IMR-90 (cell line): ENCODE data around the gene TECTB. TPM values are rescaled to one million over a fixed set of nuclear protein-coding genes. Genes with fewer than 3 reads are reported as not detected.

Experiments used
- ATAC-seq: fragments of 200-7000 bp; cut with Tn5 transposase; 2 replicates; pipeline ENCODE4 v1.9.1; 2020; ENCODE audit warnings: low read depth, mild to moderate bottlenecking, moderate library complexity
- BruUV-seq: library from RNA; stranded (reverse); fragments of 400-500 nt; replicated peaks from 2 replicates; lab custom pipeline; 2021; lab: Mats Ljungman, UMichigan
- CTCF ChIA-PET: fragments of 300-600 bp; formaldehyde crosslinking; extraction: SDS; loops from one replicate; lab custom pipeline; 2021; ENCODE audit warnings: antibody characterized with exemption; lab: Yijun Ruan, JAX
- POLR2A ChIA-PET: fragments of 300-600 bp; sonication (Branson Sonifier 250); formaldehyde crosslinking; loops from one replicate; lab custom pipeline; 2022; ENCODE audit warnings: antibody characterized with exemption; ENCODE audit not compliant: unreplicated experiment; lab: Charles Lee
- DNase-seq: peaks from one replicate; pipeline ENCODE4 v3.0.0; 2013
- H2AFZ ChIP-seq: replicated peaks from 2 replicates; pipeline ENCODE3; 2013; ENCODE audit warnings: low read length, mild to moderate bottlenecking; ENCODE audit not compliant: poor library complexity
- H2AK5ac ChIP-seq: 2 replicates; pipeline ENCODE4 v1.6.1; 2013; ENCODE audit warnings: low read depth, low read length, inconsistent platforms
- H2AK9ac ChIP-seq: replicated peaks from 2 replicates; pipeline ENCODE3; 2013; ENCODE audit warnings: mild to moderate bottlenecking, low read depth, low read length, moderate library complexity; ENCODE audit not compliant: poor library complexity
- H2BK120ac ChIP-seq: 2 replicates; pipeline ENCODE4 v1.6.1; 2013; ENCODE audit warnings: low read depth, low read length, inconsistent platforms
- H2BK15ac ChIP-seq: 3 replicates; pipeline ENCODE4 v1.6.1; 2013; ENCODE audit warnings: low read depth, low read length, inconsistent platforms
- H2BK20ac ChIP-seq: 2 replicates; pipeline ENCODE4 v1.6.1; 2013; ENCODE audit warnings: low read depth, mild to moderate bottlenecking, inconsistent platforms, low read length, moderate library complexity
- H2BK5ac ChIP-seq: 2 replicates; pipeline ENCODE4 v1.6.1; 2013; ENCODE audit warnings: mild to moderate bottlenecking, low read depth, low read length, inconsistent platforms; ENCODE audit not compliant: poor library complexity, severe bottlenecking
- H3K14ac ChIP-seq: replicated peaks from 2 replicates; pipeline ENCODE4 v1.6.1; 2013; ENCODE audit warnings: low read depth, low read length, inconsistent platforms
- H3K18ac ChIP-seq: 2 replicates; pipeline ENCODE4 v1.6.1; 2013; ENCODE audit warnings: low read depth, low read length, control low read depth
- H3K23ac ChIP-seq: 2 replicates; pipeline ENCODE4 v1.6.1; 2013; ENCODE audit warnings: low read depth, low read length, inconsistent platforms
- H3K27ac ChIP-seq: 2 replicates; pipeline ENCODE4 v1.5.1; 2013; ENCODE audit warnings: mild to moderate bottlenecking, control low read depth, low read length; ENCODE audit not compliant: insufficient read depth
- H3K27me3 ChIP-seq: 2 replicates; pipeline ENCODE4 v1.6.1; 2013; ENCODE audit warnings: low read length; ENCODE audit not compliant: control insufficient read depth, insufficient read depth
- H3K36me3 ChIP-seq: 2 replicates; pipeline ENCODE4 v1.6.1; 2013; ENCODE audit warnings: low read length, mixed read lengths; ENCODE audit not compliant: control insufficient read depth, insufficient read depth
- H3K4ac ChIP-seq: 2 replicates; pipeline ENCODE4 v1.6.1; 2013; ENCODE audit warnings: low read depth, low read length, inconsistent platforms
- H3K4me1 ChIP-seq: 2 replicates; pipeline ENCODE4 v1.6.1; 2013; ENCODE audit warnings: low read length, mixed read lengths; ENCODE audit not compliant: control insufficient read depth, insufficient read depth
- H3K4me2 ChIP-seq: 2 replicates; pipeline ENCODE4 v1.6.1; 2013; ENCODE audit warnings: low read depth, mild to moderate bottlenecking, control low read depth, low read length, moderate library complexity
- H3K4me3 ChIP-seq: 2 replicates; pipeline ENCODE4 v1.5.1; 2013; ENCODE audit warnings: low read depth, mild to moderate bottlenecking, control low read depth, low read length, moderate library complexity; ENCODE audit not compliant: insufficient read depth
- H3K56ac ChIP-seq: 2 replicates; pipeline ENCODE4 v1.6.1; 2013; ENCODE audit warnings: low read length, inconsistent platforms; ENCODE audit not compliant: insufficient read depth; ENCODE audit errors: extremely low read depth
- H3K79me1 ChIP-seq, 2 experiments: 2 replicates each; pipeline ENCODE4 v1.6.1; 2013; ENCODE audit warnings: low read length in 2 of 2, inconsistent platforms in 1 of 2, low read depth in 1 of 2
- H3K9ac ChIP-seq: 2 replicates; pipeline ENCODE4 v1.6.1; 2013; ENCODE audit warnings: low read depth, low read length, control low read depth
- H3K9me1 ChIP-seq: 2 replicates; pipeline ENCODE4 v1.6.1; 2013; ENCODE audit warnings: low read length, inconsistent platforms; ENCODE audit not compliant: insufficient read depth
- H3K9me3 ChIP-seq: 2 replicates; pipeline ENCODE4 v1.6.1; 2013; ENCODE audit warnings: low read length; ENCODE audit not compliant: control insufficient read depth, insufficient read depth
- H4K20me1 ChIP-seq: 2 replicates; pipeline ENCODE4 v1.6.1; 2013; ENCODE audit warnings: low read length, inconsistent platforms; ENCODE audit not compliant: insufficient read depth
- H4K5ac ChIP-seq: 2 replicates; pipeline ENCODE4 v1.6.1; 2013; ENCODE audit warnings: mild to moderate bottlenecking, low read depth, low read length, control low read depth
- H4K8ac ChIP-seq, 2 experiments: 2 replicates each; pipeline ENCODE4 v1.6.1; 2013; ENCODE audit warnings: low read depth in 2 of 2, low read length in 2 of 2, control low read depth in 1 of 2, inconsistent platforms in 1 of 2
- H4K91ac ChIP-seq: 2 replicates; pipeline ENCODE4 v1.6.1; 2013; ENCODE audit warnings: low read depth, low read length, inconsistent platforms; ENCODE audit not compliant: insufficient read depth
- BHLHE40 ChIP-seq: fragments of 150-350 bp; IDR thresholded peaks from 2 replicates; pipeline ENCODE4 v1.6.1; 2016; ENCODE audit warnings: mild to moderate bottlenecking, low read depth, low read length
- CHD1 ChIP-seq: IDR thresholded peaks from 2 replicates; pipeline ENCODE4 v1.6.1; 2012; ENCODE audit warnings: low read depth, low read length, improper control_type of control experiment
- FOS ChIP-seq: fragments of 150-350 bp; IDR thresholded peaks from 2 replicates; pipeline ENCODE4 v1.6.1; 2016; ENCODE audit warnings: low read depth, low read length
- MAFK ChIP-seq: IDR thresholded peaks from 2 replicates; pipeline ENCODE4 v1.6.1; 2012; ENCODE audit warnings: low read depth, low read length, improper control_type of control experiment
- NFE2L2 ChIP-seq: fragments of 150-350 bp; IDR thresholded peaks from 2 replicates; pipeline ENCODE4 v1.6.1; 2016; ENCODE audit warnings: low read depth, mild to moderate bottlenecking, low read length
- RCOR1 ChIP-seq: IDR thresholded peaks from 2 replicates; pipeline ENCODE4 v1.6.1; 2012; ENCODE audit warnings: mild to moderate bottlenecking, low read length, improper control_type of control experiment; ENCODE audit not compliant: insufficient replicate concordance
- WGBS, 2 experiments: methylation state at CpG; one replicate each; pipeline versions ENCODE4 v1.1.5 to v1.1.7; 2013; ENCODE audit warnings: missing lambda C conversion rate in 2 of 2; ENCODE audit not compliant: insufficient read length in 1 of 2; ENCODE audit errors: extremely low coverage in 2 of 2; 5-methylcytosine and 5-hydroxymethylcytosine counted together
- dilution Hi-C: fragments of 300-500 bp; cut with HindIII; formaldehyde crosslinking; loops from one replicate; pipeline ENCODE4 v1.14.3; 2018; ENCODE audit warnings: low sequenced_read_pairs; ENCODE audit not compliant: unreplicated experiment
- in situ Hi-C: fragments of 300-500 bp; cut with MboI; formaldehyde crosslinking; loops from 3 replicates; pipeline ENCODE4 v1.14.3; 2019; ENCODE audit warnings: low sequenced_read_pairs, inconsistent platforms, mixed read lengths
- intact Hi-C: fragments of 100-400 bp; cut with micrococcal nuclease; formaldehyde crosslinking; loops from 2 replicates; pipeline ENCODE4 v1.10.0; 2022
- polyA plus RNA-seq, 3 experiments: library from polyadenylated mRNA; depleted of rRNA; stranded (reverse); fragments of >200 nt; gene quantifications; 2 replicates each; pipeline ENCODE4 v1.2.3, GENCODE V29; 2012; ENCODE audit warnings: low replicate concordance in 1 of 3
- total RNA-seq: library from RNA; depleted of rRNA; stranded (reverse); fragments of >200 nt; gene quantifications from 2 replicates; pipeline ENCODE4 v1.2.3, GENCODE V29; 2012

Gene TECTB
- total and polyA plus RNA-seq, 2 of the 4 experiments (the other 2 are of a cell fraction), result not detected

- no peaks in the 10 kb centered on the region for H3K36me3 ChIP-seq
- no peak overlapping the region for H2BK5ac ChIP-seq
- ATAC-seq, result no peak
- H4K5ac ChIP-seq, result no peak overlapping the region
- no peak overlapping the region for H3K14ac ChIP-seq
- dilution Hi-C loops, result no loop called here
- no peak overlapping the region for H3K4me2 ChIP-seq
- no peak overlapping the region for H2BK20ac ChIP-seq
- TF ChIP-seq RCOR1 (no peak), NFE2L2 (no peak), MAFK (no peak), CHD1 (no peak), BHLHE40 (no peak), FOS (no peak)
- H3K9me1 ChIP-seq, result no peaks in the 10 kb centered on the region
- POLR2A ChIA-PET, result no interaction called here
- DNase-seq, result no peak
- no peak overlapping the region for H4K8ac ChIP-seq
- intact Hi-C loops, result no loop called here
- CTCF ChIA-PET, result no interaction called here
- no peak overlapping the region for H2AK9ac ChIP-seq
- H3K79me1 ChIP-seq, result no peaks in the 10 kb centered on the region
- no peak overlapping the region for H3K4me3 ChIP-seq
- no peak overlapping the region for H3K56ac ChIP-seq
- no peak overlapping the region for H3K9ac ChIP-seq
- no peaks in the 10 kb centered on the region for H3K9me3 ChIP-seq
- H2BK15ac ChIP-seq, result no peak overlapping the region
- H4K91ac ChIP-seq, result no peak overlapping the region
- no peak overlapping the region for H3K27ac ChIP-seq
- no CpG with 5 or more reads among the region's 6 CpGs for WGBS, 2 experiments
- no peak overlapping the region for H2AK5ac ChIP-seq
- H2BK120ac ChIP-seq, result no peak overlapping the region
- no peaks in the 10 kb centered on the region for H4K20me1 ChIP-seq
- no peak overlapping the region for H3K4ac ChIP-seq
- no peak overlapping the region for H3K18ac ChIP-seq
- no peaks in the 10 kb centered on the region for H3K4me1 ChIP-seq
- in situ Hi-C loops, result no loop called here
- H3K23ac ChIP-seq, result no peak overlapping the region
- no peak overlapping the region for H2AFZ ChIP-seq
- BruUV-seq, result no TSS peak
- H3K27me3 ChIP-seq, result no peaks in the 10 kb centered on the region
Observed at GRCh38 chr10:112344261-112344660, 61.1 kb downstream of the TECTB start.
